PFSK-1 (cell line): ENCODE data around the gene CNTF.
A peak's percentile ranks its signal among the peaks of the same experiment; 100 is the strongest.

ENCODE experiments used
- FOXP2 ChIP-seq: optimal IDR thresholded peaks from 2 replicates; pipeline ENCODE3; 2011; ENCODE audit warnings: borderline replicate concordance, control low read depth, inconsistent platforms; ENCODE audit not compliant: insufficient read depth; ENCODE audit errors: extremely low read length, extremely low read depth
- POLR2AphosphoS5 ChIP-seq: IDR thresholded peaks from 2 replicates; pipeline ENCODE4 v1.6.1; 2012; ENCODE audit warnings: low read depth, mild to moderate bottlenecking, control low read depth, low read length, moderate library complexity
- REST ChIP-seq, 2 experiments: IDR thresholded peaks; 2 replicates each; pipeline versions ENCODE4 v1.6.1 to v1.8.0; 2011 to 2012; ENCODE audit warnings: low read depth in 2 of 2, low read length in 2 of 2, control low read depth in 1 of 2, inconsistent platforms in 1 of 2, mild to moderate bottlenecking in 1 of 2, moderate library complexity in 1 of 2; ENCODE audit not compliant: insufficient read depth in 1 of 2
- SIN3A ChIP-seq: IDR thresholded peaks from 2 replicates; pipeline ENCODE4 v1.6.1; 2012; ENCODE audit warnings: mild to moderate bottlenecking, low read length, moderate library complexity, borderline replicate concordance; ENCODE audit not compliant: insufficient read depth
- TAF1 ChIP-seq: IDR thresholded peaks from 2 replicates; pipeline ENCODE4 v1.6.1; 2012; ENCODE audit warnings: low read length, control low read depth, borderline replicate concordance; ENCODE audit not compliant: insufficient read depth

Gene CNTF

GRCh38 chr11:58577555-58578135 is 44.8 kb upstream of the CNTF start:
- TF ChIP-seq TAF1 (no peak), POLR2AphosphoS5 (no peak), REST (IDR thresholded peaks at IDR 0.05; ENCODE audit: insufficient read depth in 1 of 2, low read depth in 2 of 2, low read length in 2 of 2) (no peak; a peak in 1 of 4 replicates), SIN3A (no peak), FOXP2 (no peak)

- TF ChIP-seq SIN3A: peak; percentile 67; the same call in 1 of the 2 replicates
- peak; percentile 84; the same call in 1 of the 2 replicates for TF ChIP-seq TAF1
- no peak; a peak in 1 of 4 replicates for TF ChIP-seq REST (IDR thresholded peaks at IDR 0.05; ENCODE audit: insufficient read depth in 1 of 2, low read depth in 2 of 2, low read length in 2 of 2)
- peak; percentile 83 for TF ChIP-seq POLR2AphosphoS5
- TF ChIP-seq FOXP2: peak; percentile 71
Observed at GRCh38 chr11:58578136-58578634, 44.3 kb upstream of the CNTF start.

GRCh38 chr11:58578635-58579191 is 43.8 kb upstream of the CNTF start, which contains the start of gene ZFP91:
TSS of gene ZFP91 (plus strand) at chr11:58579063. CDS start at chr11:58579282, 219 bp downstream.
- TF ChIP-seq REST (IDR thresholded peaks at IDR 0.05; ENCODE audit: insufficient read depth in 1 of 2, low read depth in 2 of 2, low read length in 2 of 2) (no peak), SIN3A (no peak), FOXP2 (peak; percentile 10), TAF1 (0 out of 2 replicates have a peak, but pooled peaks have one; percentile 3), POLR2AphosphoS5 (no peak; the same call in none of the 2 replicates)

GRCh38 chr11:58579192-58580129 is 43.0 kb upstream of the CNTF start:
- TF ChIP-seq SIN3A (peak; percentile 85), TAF1 (peak; percentile 90), POLR2AphosphoS5 (peak; percentile 94), FOXP2 (peak; percentile 85), REST (IDR thresholded peaks at IDR 0.05; ENCODE audit: insufficient read depth in 1 of 2, low read depth in 2 of 2, low read length in 2 of 2) (peak; percentile 18 to 48; a peak in 1 of 4 replicates)
